ENCODE data around the gene SLF2.

Gene SLF2

GRCh38 chr10:100874702-100875483, 37.9 kb upstream of the SLF2 start:
- no peak overlapping the region for H3K4me3 ChIP-seq (ENCODE audit: low read depth, low read length)
- H3K36me3 ChIP-seq (ENCODE audit: control insufficient read depth in 1 of 2, insufficient read depth in 2 of 2, low read length in 2 of 2), result no peaks in the 10 kb centered on the region
- H3K9me3 ChIP-seq (ENCODE audit: insufficient read depth, low read depth, low read length), result peaks cover 2% of the 10 kb centered on the region
- no peak overlapping the region for H3K23ac ChIP-seq (ENCODE audit: low read length)
- WGBS (ENCODE audit: extremely low coverage, insufficient coverage, insufficient read length), result no CpG with 5 or more reads among the region's 20 CpGs
- H3K27me3 ChIP-seq (ENCODE audit: insufficient read depth, low read length), result no peaks in the 10 kb centered on the region
- no peak overlapping the region for H3K27ac ChIP-seq (ENCODE audit: low read depth, low read length)
- H2AK5ac ChIP-seq (ENCODE audit: low read length), result no peak overlapping the region
- H4K8ac ChIP-seq (ENCODE audit: low read depth, low read length), result no peak overlapping the region
- no peak overlapping the region for H2BK5ac ChIP-seq (ENCODE audit: low read depth, low read length, poor library complexity)
- H3K4me2 ChIP-seq (ENCODE audit: low read length), result no peak overlapping the region
- H2BK12ac ChIP-seq (ENCODE audit: low read length), result no peak overlapping the region
- no peak overlapping the region for H4K91ac ChIP-seq (ENCODE audit: low read depth, low read length)
- no peak overlapping the region for H2BK120ac ChIP-seq (ENCODE audit: insufficient read depth, low read length, poor library complexity)
- no peak overlapping the region for H4K12ac ChIP-seq (ENCODE audit: low read depth, low read length)
- H3K4me1 ChIP-seq (ENCODE audit: control insufficient read depth in 1 of 2, insufficient read depth in 2 of 2, low read length in 2 of 2), result no peaks in the 10 kb centered on the region
- H3K18ac ChIP-seq (ENCODE audit: low read length), result no peak overlapping the region
- H3K79me1 ChIP-seq (ENCODE audit: low read length), result no peaks in the 10 kb centered on the region
- no peak overlapping the region for H3K9ac ChIP-seq (ENCODE audit: low read length)
- H2AFZ ChIP-seq (ENCODE audit: insufficient read depth, low read length, poor library complexity), result no peak overlapping the region
- no peak overlapping the region for H3K14ac ChIP-seq (ENCODE audit: low read length)
- no peaks in the 10 kb centered on the region for H3K79me2 ChIP-seq (ENCODE audit: control insufficient read depth, insufficient read depth, low read length, poor library complexity)
- no peak overlapping the region for H3K4ac ChIP-seq (ENCODE audit: low read depth, low read length)
- no peak for DNase-seq

GRCh38 chr10:100875484-100876166, 37.1 kb upstream of the SLF2 start:
- Histone ChIP-seq H3K9me3 (ENCODE audit: insufficient read depth, low read depth, low read length) (peaks cover 2% of the 10 kb centered on the region), H3K9ac (ENCODE audit: low read length) (no peak overlapping the region), H4K8ac (ENCODE audit: low read depth, low read length) (no peak overlapping the region), H3K79me1 (ENCODE audit: low read length) (no peaks in the 10 kb centered on the region), H4K12ac (ENCODE audit: low read depth, low read length) (no peak overlapping the region), H3K18ac (ENCODE audit: low read length) (no peak overlapping the region), H2BK12ac (ENCODE audit: low read length) (no peak overlapping the region), H3K14ac (ENCODE audit: low read length) (no peak overlapping the region), H2AFZ (ENCODE audit: insufficient read depth, low read length, poor library complexity) (no peak overlapping the region), H3K4me3 (ENCODE audit: low read depth, low read length) (no peak overlapping the region), H3K36me3 (ENCODE audit: control insufficient read depth in 1 of 2, insufficient read depth in 2 of 2, low read length in 2 of 2) (no peaks in the 10 kb centered on the region), H3K79me2 (ENCODE audit: control insufficient read depth, insufficient read depth, low read length, poor library complexity) (no peaks in the 10 kb centered on the region), H3K27me3 (ENCODE audit: insufficient read depth, low read length) (no peaks in the 10 kb centered on the region), H3K23ac (ENCODE audit: low read length) (no peak overlapping the region), H3K4ac (ENCODE audit: low read depth, low read length) (no peak overlapping the region), H3K4me2 (ENCODE audit: low read length) (no peak overlapping the region), H3K4me1 (ENCODE audit: control insufficient read depth in 1 of 2, insufficient read depth in 2 of 2, low read length in 2 of 2) (no peaks in the 10 kb centered on the region), H2BK5ac (ENCODE audit: low read depth, low read length, poor library complexity) (no peak overlapping the region), H2AK5ac (ENCODE audit: low read length) (no peak overlapping the region), H4K91ac (ENCODE audit: low read depth, low read length) (no peak overlapping the region), H2BK120ac (ENCODE audit: insufficient read depth, low read length, poor library complexity) (no peak overlapping the region), H3K27ac (ENCODE audit: low read depth, low read length) (no peak overlapping the region)
- DNase-seq, result no peak
- no CpG with 5 or more reads among the region's 5 CpGs for WGBS (ENCODE audit: extremely low coverage, insufficient coverage, insufficient read length)

- H3K36me3 ChIP-seq (ENCODE audit: control insufficient read depth in 1 of 2, insufficient read depth in 2 of 2, low read length in 2 of 2), result no peaks in the 10 kb centered on the region
- H2BK5ac ChIP-seq (ENCODE audit: low read depth, low read length, poor library complexity), result no peak overlapping the region
- no peak overlapping the region for H4K8ac ChIP-seq (ENCODE audit: low read depth, low read length)
- no peak overlapping the region for H2AK5ac ChIP-seq (ENCODE audit: low read length)
- H3K9ac ChIP-seq (ENCODE audit: low read length), result no peak overlapping the region
- no CpG with 5 or more reads among the region's 24 CpGs for WGBS (ENCODE audit: extremely low coverage, insufficient coverage, insufficient read length)
- no peak for DNase-seq
- H3K79me1 ChIP-seq (ENCODE audit: low read length), result no peaks in the 10 kb centered on the region
- no peaks in the 10 kb centered on the region for H3K4me1 ChIP-seq (ENCODE audit: control insufficient read depth in 1 of 2, insufficient read depth in 2 of 2, low read length in 2 of 2)
- no peak overlapping the region for H3K23ac ChIP-seq (ENCODE audit: low read length)
- H3K4me3 ChIP-seq (ENCODE audit: low read depth, low read length), result no peak overlapping the region
- H3K27me3 ChIP-seq (ENCODE audit: insufficient read depth, low read length), result no peaks in the 10 kb centered on the region
- H2BK120ac ChIP-seq (ENCODE audit: insufficient read depth, low read length, poor library complexity), result no peak overlapping the region
- H3K27ac ChIP-seq (ENCODE audit: low read depth, low read length), result no peak overlapping the region
- peaks cover 2% of the 10 kb centered on the region for H3K9me3 ChIP-seq (ENCODE audit: insufficient read depth, low read depth, low read length)
- no peak overlapping the region for H4K12ac ChIP-seq (ENCODE audit: low read depth, low read length)
- H2BK12ac ChIP-seq (ENCODE audit: low read length), result no peak overlapping the region
- no peak overlapping the region for H3K4ac ChIP-seq (ENCODE audit: low read depth, low read length)
- no peak overlapping the region for H3K18ac ChIP-seq (ENCODE audit: low read length)
- no peak overlapping the region for H4K91ac ChIP-seq (ENCODE audit: low read depth, low read length)
- no peak overlapping the region for H3K4me2 ChIP-seq (ENCODE audit: low read length)
- H2AFZ ChIP-seq (ENCODE audit: insufficient read depth, low read length, poor library complexity), result no peak overlapping the region
- H3K79me2 ChIP-seq (ENCODE audit: control insufficient read depth, insufficient read depth, low read length, poor library complexity), result no peaks in the 10 kb centered on the region
- H3K14ac ChIP-seq (ENCODE audit: low read length), result no peak overlapping the region
Observed at GRCh38 chr10:100876585-100877460, 35.9 kb upstream of the SLF2 start.

- Histone ChIP-seq H3K79me2 (ENCODE audit: control insufficient read depth, insufficient read depth, low read length, poor library complexity) (no peaks in the 10 kb centered on the region), H2AFZ (ENCODE audit: insufficient read depth, low read length, poor library complexity) (no peak overlapping the region), H4K12ac (ENCODE audit: low read depth, low read length) (no peak overlapping the region), H3K9ac (ENCODE audit: low read length) (no peak overlapping the region), H2BK120ac (ENCODE audit: insufficient read depth, low read length, poor library complexity) (no peak overlapping the region), H3K23ac (ENCODE audit: low read length) (no peak overlapping the region), H2BK12ac (ENCODE audit: low read length) (no peak overlapping the region), H3K79me1 (ENCODE audit: low read length) (no peaks in the 10 kb centered on the region), H3K14ac (ENCODE audit: low read length) (no peak overlapping the region), H4K91ac (ENCODE audit: low read depth, low read length) (no peak overlapping the region), H3K18ac (ENCODE audit: low read length) (no peak overlapping the region), H3K27ac (ENCODE audit: low read depth, low read length) (no peak overlapping the region), H3K36me3 (ENCODE audit: control insufficient read depth in 1 of 2, insufficient read depth in 2 of 2, low read length in 2 of 2) (no peaks in the 10 kb centered on the region), H2AK5ac (ENCODE audit: low read length) (no peak overlapping the region), H3K27me3 (ENCODE audit: insufficient read depth, low read length) (no peaks in the 10 kb centered on the region), H4K8ac (ENCODE audit: low read depth, low read length) (no peak overlapping the region), H3K9me3 (ENCODE audit: insufficient read depth, low read depth, low read length) (peaks cover 2% of the 10 kb centered on the region), H3K4me1 (ENCODE audit: control insufficient read depth in 1 of 2, insufficient read depth in 2 of 2, low read length in 2 of 2) (no peaks in the 10 kb centered on the region), H3K4ac (ENCODE audit: low read depth, low read length) (no peak overlapping the region), H3K4me2 (ENCODE audit: low read length) (no peak overlapping the region), H2BK5ac (ENCODE audit: low read depth, low read length, poor library complexity) (no peak overlapping the region), H3K4me3 (ENCODE audit: low read depth, low read length) (no peak overlapping the region)
- WGBS (ENCODE audit: extremely low coverage, insufficient coverage, insufficient read length), result no CpG with 5 or more reads among the region's 11 CpGs
- no peak for DNase-seq
Observed at GRCh38 chr10:100877461-100877850, 35.3 kb upstream of the SLF2 start.
